ENCODE measurements around the gene VEZT.
"Not testable (repeated sequence)": the region's sequence is repeated elsewhere in the genome, so short reads cannot be mapped to it uniquely, and the experiment has no call there.

The VEZT gene

GRCh38 chr12:95224202-95225170, 6.9 kb downstream of the VEZT start:
- no peak for DNase-seq (ENCODE audit: low read depth in 2 of 2)

- no peak for DNase-seq (ENCODE audit: low read depth in 2 of 2)
Measured at GRCh38 chr12:95225645-95226212, 8.1 kb downstream of the VEZT start.

GRCh38 chr12:95227818-95228356, 10.3 kb downstream of the VEZT start:
- DNase-seq (ENCODE audit: low read depth in 2 of 2): no peak

GRCh38 chr12:95228617-95229016, 11.0 kb downstream of the VEZT start:
- no peak for DNase-seq (ENCODE audit: low read depth in 2 of 2)

GRCh38 chr12:95229636-95230035, 12.0 kb downstream of the VEZT start:
- DNase-seq (ENCODE audit: low read depth in 2 of 2): no peak

- no peak for DNase-seq (ENCODE audit: low read depth in 2 of 2)
Measured at GRCh38 chr12:95230313-95230712, 12.7 kb downstream of the VEZT start.

GRCh38 chr12:95231190-95231589, 13.6 kb downstream of the VEZT start:
- DNase-seq (ENCODE audit: low read depth in 2 of 2): no peak

GRCh38 chr12:95234187-95234586, 16.6 kb downstream of the VEZT start:
- DNase-seq (ENCODE audit: low read depth in 2 of 2): not testable (repeated sequence)

GRCh38 chr12:95235621-95236020, 18.0 kb downstream of the VEZT start:
- DNase-seq (ENCODE audit: low read depth in 2 of 2): not testable (repeated sequence)

- DNase-seq (ENCODE audit: low read depth in 2 of 2): no peak
Measured at GRCh38 chr12:95237315-95237714, 19.7 kb downstream of the VEZT start.

GRCh38 chr12:95238150-95238549, 20.5 kb downstream of the VEZT start:
- no peak for DNase-seq (ENCODE audit: low read depth in 2 of 2)

GRCh38 chr12:95239216-95239615, 21.6 kb downstream of the VEZT start:
- no peak for DNase-seq (ENCODE audit: low read depth in 2 of 2)

- DNase-seq (ENCODE audit: low read depth in 2 of 2): not testable (repeated sequence)
Measured at GRCh38 chr12:95239835-95240234, 22.2 kb downstream of the VEZT start.

GRCh38 chr12:95240556-95240955, 22.9 kb downstream of the VEZT start:
- no peak for DNase-seq (ENCODE audit: low read depth in 2 of 2)

GRCh38 chr12:95241138-95241537, 23.5 kb downstream of the VEZT start:
- DNase-seq (ENCODE audit: low read depth in 2 of 2): not testable (repeated sequence)

GRCh38 chr12:95241761-95242506, 24.3 kb downstream of the VEZT start:
- DNase-seq (ENCODE audit: low read depth in 2 of 2): no peak

- no peak for DNase-seq (ENCODE audit: low read depth in 2 of 2)
Measured at GRCh38 chr12:95243497-95244183, 26.0 kb downstream of the VEZT start.

- DNase-seq (ENCODE audit: low read depth in 2 of 2): no peak
Measured at GRCh38 chr12:95244350-95244749, 26.7 kb downstream of the VEZT start.

GRCh38 chr12:95248095-95248494, 30.5 kb downstream of the VEZT start:
- DNase-seq (ENCODE audit: low read depth in 2 of 2): no peak

GRCh38 chr12:95248604-95249360, 31.2 kb downstream of the VEZT start:
- no peak for DNase-seq (ENCODE audit: low read depth in 2 of 2)

- DNase-seq (ENCODE audit: low read depth in 2 of 2): no peak
Measured at GRCh38 chr12:95253386-95253785, 35.8 kb downstream of the VEZT start.
